Panc1 (cell line): ENCODE data around the gene KCNQ1. TPM values are rescaled to one million over a fixed set of nuclear protein-coding genes. Genes with fewer than 3 reads are reported as not detected.

Source experiments
- ATAC-seq: fragments of 200-7000 bp; cut with Tn5 transposase; 2 replicates; pipeline ENCODE4 v1.9.1; 2020; ENCODE audit warnings: mild to moderate bottlenecking, moderate library complexity
- BruUV-seq: library from RNA; stranded (reverse); fragments of 400-500 nt; replicated peaks from 2 replicates; lab custom pipeline; 2021; lab: Mats Ljungman, UMichigan
- CTCF ChIA-PET: fragments of 300-600 bp; sonication (Branson Sonifier 250); formaldehyde crosslinking; loops from one replicate; lab custom pipeline; 2022; ENCODE audit warnings: antibody characterized with exemption; lab: Charles Lee
- POLR2A ChIA-PET: fragments of 300-600 bp; sonication (Branson Sonifier 250); formaldehyde crosslinking; loops from one replicate; lab custom pipeline; 2022; ENCODE audit warnings: antibody characterized with exemption; lab: Charles Lee
- DNase-seq: peaks from one replicate; pipeline ENCODE4 v3.0.0-alpha.2; 2010; ENCODE audit warnings: low read depth, low spot score
- H3K27ac ChIP-seq: 2 replicates; pipeline ENCODE4 v1.5.1; 2011; ENCODE audit warnings: mild to moderate bottlenecking, low read length, inconsistent platforms
- H3K27me3 ChIP-seq: fragments of 200-500 bp; sonication (Bioruptor generic); 2 replicates; pipeline ENCODE4 v1.6.0; 2014; ENCODE audit warnings: low read length, inconsistent platforms; ENCODE audit not compliant: control insufficient read depth, insufficient read depth
- H3K36me3 ChIP-seq: fragments of 200-500 bp; sonication (Bioruptor generic); 2 replicates; pipeline ENCODE4 v1.5.1; 2014; ENCODE audit warnings: inconsistent platforms, mild to moderate bottlenecking, low read length, moderate library complexity; ENCODE audit not compliant: control insufficient read depth, insufficient read depth
- H3K4me1 ChIP-seq: 2 replicates; pipeline ENCODE4 v1.5.1; 2011; ENCODE audit warnings: inconsistent platforms, mild to moderate bottlenecking, low read length, moderate library complexity; ENCODE audit not compliant: control insufficient read depth, insufficient read depth
- H3K4me3 ChIP-seq, 2 experiments: 2 replicates each; pipeline ENCODE4 v1.5.1; 2011 to 2012; ENCODE audit warnings: low read depth in 2 of 2, low read length in 2 of 2, mild to moderate bottlenecking in 2 of 2, inconsistent platforms in 1 of 2, moderate library complexity in 1 of 2
- H3K9me3 ChIP-seq: fragments of 200-500 bp; sonication (Bioruptor generic); 2 replicates; pipeline ENCODE4 v1.5.1; 2014; ENCODE audit warnings: low read depth, mild to moderate bottlenecking, inconsistent platforms, low read length, moderate library complexity; ENCODE audit not compliant: control insufficient read depth, insufficient read depth
- CTCF ChIP-seq: fragments of 450-650 bp; IDR thresholded peaks from 2 replicates; pipeline ENCODE4 v1.5.1; 2017; ENCODE audit warnings: mild to moderate bottlenecking
- POLR2AphosphoS5 ChIP-seq: IDR thresholded peaks from 2 replicates; pipeline ENCODE4 v1.6.1; 2012; ENCODE audit warnings: mild to moderate bottlenecking, low read depth, low read length, moderate library complexity
- REST ChIP-seq, 2 experiments: IDR thresholded peaks; 2 replicates each; pipeline ENCODE4 v1.6.1; 2011 to 2012; ENCODE audit warnings: low read depth in 2 of 2, control low read depth in 1 of 2, low read length in 1 of 2, mild to moderate bottlenecking in 1 of 2, moderate library complexity in 1 of 2; ENCODE audit not compliant: insufficient read depth in 1 of 2
- SIN3A ChIP-seq: IDR thresholded peaks from 2 replicates; pipeline ENCODE4 v1.6.1; 2012; ENCODE audit warnings: low read depth, mild to moderate bottlenecking, low read length, moderate library complexity, borderline replicate concordance; ENCODE audit not compliant: insufficient read depth
- TCF7L2 ChIP-seq: IDR thresholded peaks from 2 replicates; pipeline ENCODE4 v1.6.1; 2011; ENCODE audit warnings: mild to moderate bottlenecking, low read depth, low read length, inconsistent platforms
- in situ Hi-C: cut with HindIII; loops from 2 replicates; pipeline ENCODE4 v1.10.0; 2016; ENCODE audit warnings: low sequenced_read_pairs, low pct_unique_long_range_greater_than_20kb
- intact Hi-C: fragments of 100-400 bp; cut with micrococcal nuclease; formaldehyde crosslinking; loops from one replicate; pipeline ENCODE4 v1.10.0; 2022; ENCODE audit not compliant: unreplicated experiment
- total RNA-seq: library from RNA; stranded (reverse); gene quantifications from one replicate; pipeline ENCODE4 v1.2.1, GENCODE V29; 2021; ENCODE audit not compliant: unreplicated experiment

Gene KCNQ1
- total RNA-seq, 1 experiment from 2014 or later: 1.0 TPM

- no TSS peak for BruUV-seq
- in situ Hi-C loops: no loop called here
These were observed 398.7 kb downstream of the KCNQ1 start for GRCh38 chr11:2843551-2843950.

GRCh38 chr11:2844116-2844842 lies 399.5 kb downstream of the KCNQ1 start:
- CTCF ChIA-PET: no interaction called here
- no peaks in the 10 kb centered on the region for H3K36me3 ChIP-seq
- intact Hi-C loops: no loop called here
- no peak for ATAC-seq
- H3K4me3 ChIP-seq: no peak overlapping the region
- POLR2A ChIA-PET: no interaction called here
- TF ChIP-seq SIN3A (no peak), CTCF (no peak), TCF7L2 (no peak), POLR2AphosphoS5 (no peak), REST (IDR thresholded peaks at IDR 0.05; ENCODE audit: insufficient read depth in 1 of 2, low read depth in 2 of 2, low read length in 1 of 2) (no peak)
- H3K27me3 ChIP-seq: no peaks in the 10 kb centered on the region
- H3K9me3 ChIP-seq: no peaks in the 10 kb centered on the region
- in situ Hi-C loops: no loop called here
- no peak for DNase-seq
- H3K4me1 ChIP-seq: no peaks in the 10 kb centered on the region; the same call in 1 of the 2 replicates
- H3K27ac ChIP-seq: no peak overlapping the region
- no TSS peak for BruUV-seq

More at GRCh38 chr11:2843551-2843950, 398.7 kb downstream of the KCNQ1 start:
- ChIA-PET CTCF (no interaction called here), POLR2A (no interaction called here)
- ATAC-seq (no peak), DNase-seq (no peak)
- Histone ChIP-seq H3K27me3 (no peaks in the 10 kb centered on the region), H3K27ac (no peak overlapping the region), H3K4me1 (no peaks in the 10 kb centered on the region; the same call in 1 of the 2 replicates), H3K36me3 (no peaks in the 10 kb centered on the region), H3K4me3 (no peak overlapping the region), H3K9me3 (no peaks in the 10 kb centered on the region)
- intact Hi-C loops: no loop called here
- no peak for TF ChIP-seq SIN3A
- TF ChIP-seq REST (IDR thresholded peaks at IDR 0.05; ENCODE audit: insufficient read depth in 1 of 2, low read depth in 2 of 2, low read length in 1 of 2): no peak
- TF ChIP-seq TCF7L2: no peak
- no peak for TF ChIP-seq CTCF
- TF ChIP-seq POLR2AphosphoS5: no peak
